NOMO-1 treated with DMSO at 0.1 percent for 48 hours (cell line): ENCODE results near the gene GFRA1.
"Not testable (repeated sequence)": the region's sequence is repeated elsewhere in the genome, so short reads cannot be mapped to it uniquely, and the experiment has no call there.

Source experiments
- DNase-seq: peaks from one replicate; lab custom pipeline; 2025; ENCODE audit not compliant: unreplicated experiment; lab: John Stamatoyannopoulos, UW

GFRA1 gene

GRCh38 chr10:116201670-116202430, 71.2 kb downstream of the GFRA1 start:
- no peak for DNase-seq

- no peak for DNase-seq
Observed at GRCh38 chr10:116201011-116201410, 72.0 kb downstream of the GFRA1 start.

- no peak for DNase-seq
Observed at GRCh38 chr10:116198676-116199035, 74.3 kb downstream of the GFRA1 start.

GRCh38 chr10:116197946-116198675, 74.9 kb downstream of the GFRA1 start:
- DNase-seq: no peak

GRCh38 chr10:116195583-116195982, 77.4 kb downstream of the GFRA1 start:
- DNase-seq: no peak

- DNase-seq: no peak
Observed at GRCh38 chr10:116195039-116195438, 78.0 kb downstream of the GFRA1 start.

- DNase-seq: no peak
Observed at GRCh38 chr10:116194061-116194460, 78.9 kb downstream of the GFRA1 start.

- no peak for DNase-seq
Observed at GRCh38 chr10:116190883-116191282, 82.1 kb downstream of the GFRA1 start.

- DNase-seq: no peak
Observed at GRCh38 chr10:116186273-116186672, 86.7 kb downstream of the GFRA1 start.

GRCh38 chr10:116185199-116185867, 87.7 kb downstream of the GFRA1 start:
- no peak for DNase-seq

- no peak for DNase-seq
Observed at GRCh38 chr10:116184512-116184794, 88.6 kb downstream of the GFRA1 start.

GRCh38 chr10:116183733-116184511, 89.1 kb downstream of the GFRA1 start:
- DNase-seq: no peak

- no peak for DNase-seq
Observed at GRCh38 chr10:116182426-116182825, 90.6 kb downstream of the GFRA1 start.

GRCh38 chr10:116178086-116178605, 94.9 kb downstream of the GFRA1 start:
- DNase-seq: no peak

GRCh38 chr10:116175231-116175630, 97.8 kb downstream of the GFRA1 start:
- no peak for DNase-seq

GRCh38 chr10:116171505-116171904, 101.5 kb downstream of the GFRA1 start:
- DNase-seq: no peak

GRCh38 chr10:116170815-116171250, 102.2 kb downstream of the GFRA1 start:
- no peak for DNase-seq

GRCh38 chr10:116169782-116170445, 103.1 kb downstream of the GFRA1 start:
- no peak for DNase-seq

- no peak for DNase-seq
Observed at GRCh38 chr10:116168745-116169144, 104.3 kb downstream of the GFRA1 start.

GRCh38 chr10:116168329-116168728, 104.7 kb downstream of the GFRA1 start:
- DNase-seq: no peak

- DNase-seq: not testable (repeated sequence)
Observed at GRCh38 chr10:116165941-116166340, 107.1 kb downstream of the GFRA1 start.
